ENCODE measurements around the gene DPY19L1.

GRCh38 chr7:35012160-35012559 is 25.1 kb downstream of the DPY19L1 start:
- TF ChIP-seq CTCF (IDR thresholded peaks at IDR 0.05; ENCODE audit: poor library complexity, severe bottlenecking) (no peak), REST (IDR thresholded peaks at IDR 0.05; ENCODE audit: borderline replicate concordance) (no peak), POLR2AphosphoS5 (IDR thresholded peaks at IDR 0.05) (no peak), EZH2 (IDR thresholded peaks at IDR 0.05; ENCODE audit: borderline replicate concordance, insufficient read depth, low read length, poor library complexity, severe bottlenecking) (no peak)

All from neural cell (in vitro differentiated cells).